SK-N-SH treated with all-trans-retinoic acid at 6 μM for 48 hours (cell line): ENCODE results near the gene ATP1A3.
"Not testable (repeated sequence)": the region's sequence is repeated elsewhere in the genome, so short reads cannot be mapped to it uniquely, and the experiment has no call there.

Experiments used
- ATAC-seq: fragments of 200-7000 bp; cut with Tn5 transposase; 3 replicates; pipeline ENCODE4 v1.9.1; 2020; ENCODE audit warnings: mild to moderate bottlenecking, moderate library complexity
- ARNTL ChIP-seq: fragments of 450-650 bp; formaldehyde crosslinking; IDR thresholded peaks from 2 replicates; pipeline ENCODE4 v1.5.0; 2020; ENCODE audit warnings: low read depth, mild to moderate bottlenecking, moderate library complexity, borderline replicate concordance
- BACH2 ChIP-seq: fragments of 250-450 bp; sonication (Bioruptor Pico); IDR thresholded peaks from 2 replicates; pipeline ENCODE4 v1.9.0; 2021; ENCODE audit warnings: mild to moderate bottlenecking, borderline replicate concordance
- CSDC2 ChIP-seq: fragments of 250-450 bp; sonication (Bioruptor Pico); IDR thresholded peaks from 2 replicates; pipeline ENCODE4 v1.5.0; 2020; ENCODE audit warnings: mild to moderate bottlenecking, moderate library complexity
- ESRRG ChIP-seq: fragments of 250-450 bp; sonication (Bioruptor Pico); IDR thresholded peaks from 2 replicates; pipeline ENCODE4 v1.6.1; 2021; ENCODE audit warnings: mild to moderate bottlenecking
- GLIS3 ChIP-seq: fragments of 250-450 bp; sonication (Bioruptor Pico); IDR thresholded peaks from 2 replicates; pipeline ENCODE4 v1.5.0; 2020; ENCODE audit warnings: mild to moderate bottlenecking, moderate library complexity
- ISL1 ChIP-seq: fragments of 250-450 bp; sonication (Bioruptor Pico); IDR thresholded peaks from 2 replicates; pipeline ENCODE4 v2.1.2; 2022; ENCODE audit warnings: mild to moderate bottlenecking, moderate library complexity
- OSR1 ChIP-seq: fragments of 250-450 bp; sonication (Bioruptor Pico); IDR thresholded peaks from 2 replicates; pipeline ENCODE4 v1.8.0; 2022; ENCODE audit warnings: moderate library complexity, mild to moderate bottlenecking, inconsistent platforms
- PPARA ChIP-seq: fragments of 250-450 bp; sonication (Bioruptor Pico); IDR thresholded peaks from 2 replicates; pipeline ENCODE4 v1.5.0; 2020; ENCODE audit warnings: mild to moderate bottlenecking, borderline replicate concordance
- RARB ChIP-seq: fragments of 250-450 bp; sonication (Bioruptor Pico); IDR thresholded peaks from 2 replicates; pipeline ENCODE4 v1.8.0; 2021; ENCODE audit warnings: mild to moderate bottlenecking, moderate library complexity
- TCF4 ChIP-seq: fragments of 250-450 bp; sonication (Bioruptor Pico); IDR thresholded peaks from 2 replicates; pipeline ENCODE4 v1.8.0; 2021; ENCODE audit warnings: mild to moderate bottlenecking, moderate library complexity, borderline replicate concordance
- TOX ChIP-seq: fragments of 250-450 bp; sonication (Bioruptor Pico); IDR thresholded peaks from 2 replicates; pipeline ENCODE4 v1.8.0; 2021; ENCODE audit warnings: mild to moderate bottlenecking, moderate library complexity, borderline replicate concordance
- ZC3H10 ChIP-seq: fragments of 250-450 bp; sonication (Bioruptor Pico); IDR thresholded peaks from 2 replicates; pipeline ENCODE4 v1.5.1; 2021; ENCODE audit warnings: mild to moderate bottlenecking, moderate library complexity
- ZFP3 ChIP-seq: fragments of 250-450 bp; sonication (Bioruptor Pico); IDR thresholded peaks from 2 replicates; pipeline ENCODE4 v1.5.0; 2020; ENCODE audit warnings: mild to moderate bottlenecking, moderate library complexity
- ZFP30 ChIP-seq: fragments of 450-650 bp; formaldehyde crosslinking; IDR thresholded peaks from 2 replicates; pipeline ENCODE4 v1.5.0; 2022; ENCODE audit warnings: mild to moderate bottlenecking, moderate library complexity
- ZNF70 ChIP-seq: fragments of 450-650 bp; formaldehyde crosslinking; IDR thresholded peaks from 2 replicates; pipeline ENCODE4 v1.5.0; 2020; ENCODE audit warnings: mild to moderate bottlenecking, moderate library complexity
- ZNF8 ChIP-seq: fragments of 450-650 bp; formaldehyde crosslinking; IDR thresholded peaks from 2 replicates; pipeline ENCODE4 v1.5.0; 2020; ENCODE audit warnings: mild to moderate bottlenecking, moderate library complexity
- TF ChIP-seq, protein P1 (sequence below): fragments of 250-450 bp; sonication (Bioruptor Pico); IDR thresholded peaks from 2 replicates; pipeline ENCODE4 v1.8.0; 2020; ENCODE audit warnings: mild to moderate bottlenecking, moderate library complexity, borderline replicate concordance
- TF ChIP-seq, protein P2 (sequence below): fragments of 250-450 bp; sonication (Bioruptor Pico); IDR thresholded peaks from 2 replicates; pipeline ENCODE4 v1.5.1; 2020; ENCODE audit warnings: low read depth, mild to moderate bottlenecking, moderate library complexity
- TF ChIP-seq, protein P3 (sequence below): fragments of 250-450 bp; sonication (Bioruptor Pico); IDR thresholded peaks from 2 replicates; pipeline ENCODE4 v1.5.0; 2020; ENCODE audit warnings: mild to moderate bottlenecking, moderate library complexity

Gene ATP1A3

DNA sequence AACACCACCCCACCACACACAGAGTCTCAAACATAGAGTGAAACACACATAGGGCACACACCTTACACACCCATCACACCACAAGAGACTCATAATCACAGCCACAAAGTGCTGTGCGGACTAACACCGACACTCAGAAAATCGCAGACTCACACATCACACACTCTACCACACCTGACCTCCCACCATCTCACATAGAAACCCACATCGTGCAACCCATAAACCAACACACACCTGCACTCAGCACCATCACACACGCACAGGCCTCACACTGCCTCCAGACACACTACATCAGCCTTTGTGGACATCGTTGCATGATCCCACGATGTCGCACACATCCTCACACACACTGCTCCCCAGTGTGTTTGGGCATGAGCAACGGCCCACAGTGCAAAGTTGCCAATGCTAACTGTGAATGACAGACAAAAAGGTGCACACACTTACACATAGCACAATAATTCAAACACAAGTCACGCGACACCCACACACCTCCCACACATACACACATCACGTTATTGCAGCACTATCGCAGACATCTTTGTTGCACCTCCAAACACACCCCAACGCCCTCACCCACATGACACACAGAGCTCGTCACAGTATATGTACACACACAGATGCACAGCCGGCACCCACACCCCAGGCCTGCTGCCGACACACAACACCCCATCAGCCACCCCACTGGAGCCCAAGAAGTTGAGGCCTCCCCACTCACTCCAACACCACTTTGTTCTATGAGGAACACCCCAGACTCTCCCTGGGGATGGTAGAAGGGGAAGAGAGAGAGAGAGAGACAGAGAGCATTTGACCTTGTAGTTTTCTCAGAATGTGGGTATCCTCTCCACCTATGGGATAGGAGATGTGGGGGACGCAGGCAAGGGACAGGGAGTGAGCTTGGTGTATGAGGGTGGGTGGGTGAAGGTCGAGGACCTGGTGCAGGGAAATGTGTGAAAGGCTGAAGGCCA, 1.2 kb upstream of the ATP1A3 start:
- no peak for ATAC-seq
- TF ChIP-seq ZNF8 (no peak), RARB (CRISPR knock-in tag) (no peak), OSR1 (CRISPR knock-in tag) (no peak), ESRRG (no peak), ARNTL (CRISPR knock-in tag) (no peak), BACH2 (no peak), ZNF70 (CRISPR knock-in tag) (no peak), GLIS3 (no peak), CSDC2 (CRISPR knock-in tag) (no peak), ZFP3 (CRISPR knock-in tag) (no peak), ZFP30 (CRISPR knock-in tag) (no peak), TOX (no peak)
- TF ChIP-seq, protein P1, sequence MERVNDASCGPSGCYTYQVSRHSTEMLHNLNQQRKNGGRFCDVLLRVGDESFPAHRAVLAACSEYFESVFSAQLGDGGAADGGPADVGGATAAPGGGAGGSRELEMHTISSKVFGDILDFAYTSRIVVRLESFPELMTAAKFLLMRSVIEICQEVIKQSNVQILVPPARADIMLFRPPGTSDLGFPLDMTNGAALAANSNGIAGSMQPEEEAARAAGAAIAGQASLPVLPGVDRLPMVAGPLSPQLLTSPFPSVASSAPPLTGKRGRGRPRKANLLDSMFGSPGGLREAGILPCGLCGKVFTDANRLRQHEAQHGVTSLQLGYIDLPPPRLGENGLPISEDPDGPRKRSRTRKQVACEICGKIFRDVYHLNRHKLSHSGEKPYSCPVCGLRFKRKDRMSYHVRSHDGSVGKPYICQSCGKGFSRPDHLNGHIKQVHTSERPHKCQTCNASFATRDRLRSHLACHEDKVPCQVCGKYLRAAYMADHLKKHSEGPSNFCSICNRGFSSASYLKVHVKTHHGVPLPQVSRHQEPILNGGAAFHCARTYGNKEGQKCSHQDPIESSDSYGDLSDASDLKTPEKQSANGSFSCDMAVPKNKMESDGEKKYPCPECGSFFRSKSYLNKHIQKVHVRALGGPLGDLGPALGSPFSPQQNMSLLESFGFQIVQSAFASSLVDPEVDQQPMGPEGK (CRISPR knock-in tag): no peak
- TF ChIP-seq, protein P2, sequence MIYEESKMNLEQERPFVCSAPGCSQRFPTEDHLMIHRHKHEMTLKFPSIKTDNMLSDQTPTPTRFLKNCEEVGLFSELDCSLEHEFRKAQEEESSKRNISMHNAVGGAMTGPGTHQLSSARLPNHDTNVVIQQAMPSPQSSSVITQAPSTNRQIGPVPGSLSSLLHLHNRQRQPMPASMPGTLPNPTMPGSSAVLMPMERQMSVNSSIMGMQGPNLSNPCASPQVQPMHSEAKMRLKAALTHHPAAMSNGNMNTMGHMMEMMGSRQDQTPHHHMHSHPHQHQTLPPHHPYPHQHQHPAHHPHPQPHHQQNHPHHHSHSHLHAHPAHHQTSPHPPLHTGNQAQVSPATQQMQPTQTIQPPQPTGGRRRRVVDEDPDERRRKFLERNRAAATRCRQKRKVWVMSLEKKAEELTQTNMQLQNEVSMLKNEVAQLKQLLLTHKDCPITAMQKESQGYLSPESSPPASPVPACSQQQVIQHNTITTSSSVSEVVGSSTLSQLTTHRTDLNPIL (CRISPR knock-in tag): no peak
- TF ChIP-seq, all 23 proteins: peak for 0

DNA sequence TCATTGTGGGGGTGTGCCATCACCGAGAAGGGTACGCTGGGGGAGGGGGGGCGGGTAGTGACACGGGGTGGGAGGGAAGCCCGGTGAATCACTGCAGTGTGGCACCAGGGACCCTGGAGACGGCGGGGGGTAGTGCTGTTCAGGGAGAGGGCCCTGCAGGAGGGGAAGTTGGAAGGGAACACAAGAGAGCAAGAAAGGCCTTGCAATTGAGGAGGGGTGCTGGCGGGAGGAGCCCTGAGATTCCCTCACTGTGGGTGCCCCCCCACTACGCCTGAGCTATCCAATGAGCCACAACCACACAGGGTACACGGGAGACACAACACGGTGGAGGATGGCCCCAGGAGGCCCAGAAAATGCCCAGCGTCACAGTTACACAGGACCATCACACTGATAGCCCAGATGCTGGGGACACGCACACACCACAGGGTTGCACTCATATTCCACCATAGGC, 516 bp upstream of the ATP1A3 start:
- ATAC-seq: no peak
- TF ChIP-seq ZC3H10 (CRISPR knock-in tag): no peak
- TF ChIP-seq ZFP3 (CRISPR knock-in tag): no peak
- TF ChIP-seq, protein P1 (CRISPR knock-in tag): no peak
- no peak for TF ChIP-seq ISL1 (CRISPR knock-in tag)
- TF ChIP-seq CSDC2 (CRISPR knock-in tag): no peak
- TF ChIP-seq PPARA (CRISPR knock-in tag): no peak
- no peak for TF ChIP-seq ESRRG
- no peak for TF ChIP-seq ARNTL (CRISPR knock-in tag)
- no peak for TF ChIP-seq BACH2
- TF ChIP-seq TCF4 (CRISPR knock-in tag): no peak
- no peak for TF ChIP-seq ZNF8
- TF ChIP-seq, protein P3, sequence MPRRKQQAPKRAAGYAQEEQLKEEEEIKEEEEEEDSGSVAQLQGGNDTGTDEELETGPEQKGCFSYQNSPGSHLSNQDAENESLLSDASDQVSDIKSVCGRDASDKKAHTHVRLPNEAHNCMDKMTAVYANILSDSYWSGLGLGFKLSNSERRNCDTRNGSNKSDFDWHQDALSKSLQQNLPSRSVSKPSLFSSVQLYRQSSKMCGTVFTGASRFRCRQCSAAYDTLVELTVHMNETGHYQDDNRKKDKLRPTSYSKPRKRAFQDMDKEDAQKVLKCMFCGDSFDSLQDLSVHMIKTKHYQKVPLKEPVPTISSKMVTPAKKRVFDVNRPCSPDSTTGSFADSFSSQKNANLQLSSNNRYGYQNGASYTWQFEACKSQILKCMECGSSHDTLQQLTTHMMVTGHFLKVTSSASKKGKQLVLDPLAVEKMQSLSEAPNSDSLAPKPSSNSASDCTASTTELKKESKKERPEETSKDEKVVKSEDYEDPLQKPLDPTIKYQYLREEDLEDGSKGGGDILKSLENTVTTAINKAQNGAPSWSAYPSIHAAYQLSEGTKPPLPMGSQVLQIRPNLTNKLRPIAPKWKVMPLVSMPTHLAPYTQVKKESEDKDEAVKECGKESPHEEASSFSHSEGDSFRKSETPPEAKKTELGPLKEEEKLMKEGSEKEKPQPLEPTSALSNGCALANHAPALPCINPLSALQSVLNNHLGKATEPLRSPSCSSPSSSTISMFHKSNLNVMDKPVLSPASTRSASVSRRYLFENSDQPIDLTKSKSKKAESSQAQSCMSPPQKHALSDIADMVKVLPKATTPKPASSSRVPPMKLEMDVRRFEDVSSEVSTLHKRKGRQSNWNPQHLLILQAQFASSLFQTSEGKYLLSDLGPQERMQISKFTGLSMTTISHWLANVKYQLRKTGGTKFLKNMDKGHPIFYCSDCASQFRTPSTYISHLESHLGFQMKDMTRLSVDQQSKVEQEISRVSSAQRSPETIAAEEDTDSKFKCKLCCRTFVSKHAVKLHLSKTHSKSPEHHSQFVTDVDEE (CRISPR knock-in tag): no peak
- TF ChIP-seq, all 23 proteins: peak for 0

GRCh38 chr19:41991925-41992569, 2.0 kb downstream of the ATP1A3 start:
- ATAC-seq: not testable (repeated sequence)

DNA sequence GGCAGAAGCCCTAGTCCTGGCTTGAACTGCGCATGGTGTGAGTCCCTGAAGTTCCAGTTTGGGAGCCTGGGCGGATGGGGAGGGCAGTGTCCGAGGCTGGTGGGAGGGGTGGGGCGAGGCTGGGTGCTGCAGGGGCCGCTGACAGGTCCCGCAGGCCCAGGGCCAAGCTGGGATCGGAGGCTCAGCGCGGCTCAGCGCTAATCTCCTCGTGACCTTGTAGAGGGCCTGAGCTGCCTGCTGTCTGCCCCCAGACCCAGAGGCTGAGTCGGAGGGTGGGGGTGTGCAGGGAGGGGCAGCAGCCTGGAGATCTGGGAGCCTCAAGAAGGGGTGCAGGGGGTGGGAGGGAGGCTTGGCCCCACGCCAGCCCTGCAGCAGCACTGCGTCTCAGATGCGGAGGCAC, 3.0 kb downstream of the ATP1A3 start:
- no peak for ATAC-seq
- TF ChIP-seq ZFP3 (CRISPR knock-in tag) (no peak), ESRRG (no peak)
